SK-N-MC (cell line): Measurements from ENCODE around the gene FOXR2.

Source experiments
- DNase-seq: peaks from one replicate; pipeline ENCODE4 v3.0.0-alpha.2; 2011; ENCODE audit warnings: low read depth, low spot score
- H3K27ac ChIP-seq: fragments of 200-600 bp; sonication (generic); 2 replicates; pipeline ENCODE4 v1.5.1; 2016; ENCODE audit warnings: mixed run types
- H3K36me3 ChIP-seq: fragments of 200-600 bp; sonication (generic); 2 replicates; pipeline ENCODE4 v1.6.1; 2017; ENCODE audit warnings: antibody characterized with exemption, low read length, mixed read lengths; ENCODE audit not compliant: insufficient read depth
- H3K4me3 ChIP-seq: fragments of 200-600 bp; sonication (generic); 2 replicates; pipeline ENCODE4 v1.5.1; 2016
- H3K9ac ChIP-seq: fragments of 200-600 bp; sonication (generic); 2 replicates; pipeline ENCODE4 v1.8.0; 2017; ENCODE audit warnings: mixed run types, mixed read lengths; ENCODE audit not compliant: insufficient read length
- H3K9me3 ChIP-seq: fragments of 200-600 bp; sonication (generic); 2 replicates; pipeline ENCODE4 v1.6.1; 2017; ENCODE audit warnings: low read depth, mild to moderate bottlenecking, antibody characterized with exemption, low read length, moderate library complexity, mixed read lengths
- EZH2 ChIP-seq: fragments of 200-600 bp; sonication (generic); IDR thresholded peaks from one replicate; pipeline ENCODE4 v1.6.1; 2017; ENCODE audit warnings: antibody characterized with exemption
- FOXP2 ChIP-seq: optimal IDR thresholded peaks from 2 replicates; pipeline ENCODE3; 2011; ENCODE audit warnings: mild to moderate bottlenecking, moderate library complexity; ENCODE audit not compliant: insufficient read depth; ENCODE audit errors: extremely low read length, control extremely low read depth
- POLR2AphosphoS5 ChIP-seq: IDR thresholded peaks from 2 replicates; pipeline ENCODE4 v1.6.1; 2012; ENCODE audit warnings: mild to moderate bottlenecking, low read depth, low read length, borderline replicate concordance

Gene FOXR2

GRCh38 chrX:55638933-55639332 lies 15.7 kb downstream of the FOXR2 start:
- Histone ChIP-seq H3K9me3 (no peaks in the 10 kb centered on the region), H3K4me3 (no peak overlapping the region)
- TF ChIP-seq EZH2, result no peak

GRCh38 chrX:55640854-55641253 lies 17.7 kb downstream of the FOXR2 start:
- Histone ChIP-seq H3K9ac (no peak overlapping the region), H3K4me3 (no peak overlapping the region), H3K27ac (no peak overlapping the region), H3K9me3 (no peaks in the 10 kb centered on the region), H3K36me3 (no peaks in the 10 kb centered on the region)
- DNase-seq, result no peak
- TF ChIP-seq POLR2AphosphoS5, result no peak
- TF ChIP-seq FOXP2, result no peak
- TF ChIP-seq EZH2, result no peak

More at GRCh38 chrX:55638933-55639332, 15.7 kb downstream of the FOXR2 start:
- Histone ChIP-seq H3K9ac (no peak overlapping the region), H3K36me3 (no peaks in the 10 kb centered on the region), H3K27ac (no peak overlapping the region)
- no peak for DNase-seq

GRCh38 chrX:55648434-55648833 lies 25.2 kb downstream of the FOXR2 start:
- DNase-seq, result no peak
- H3K9ac ChIP-seq, result no peak overlapping the region
- TF ChIP-seq FOXP2 (no peak), EZH2 (no peak), POLR2AphosphoS5 (no peak)

GRCh38 chrX:55659931-55660330 lies 36.7 kb downstream of the FOXR2 start:
- TF ChIP-seq FOXP2, result no peak
- no peak for TF ChIP-seq POLR2AphosphoS5
- no peak for TF ChIP-seq EZH2
- Histone ChIP-seq H3K36me3 (no peaks in the 10 kb centered on the region), H3K9me3 (no peaks in the 10 kb centered on the region), H3K27ac (no peak overlapping the region), H3K9ac (no peak overlapping the region), H3K4me3 (no peak overlapping the region)
- DNase-seq, result no peak

More at GRCh38 chrX:55648434-55648833, 25.2 kb downstream of the FOXR2 start:
- Histone ChIP-seq H3K27ac (no peak overlapping the region), H3K36me3 (no peaks in the 10 kb centered on the region), H3K4me3 (no peak overlapping the region), H3K9me3 (no peaks in the 10 kb centered on the region)

GRCh38 chrX:55663584-55663983 lies 40.4 kb downstream of the FOXR2 start:
- no peak for DNase-seq
- H3K36me3 ChIP-seq, result no peaks in the 10 kb centered on the region
- TF ChIP-seq EZH2 (no peak), POLR2AphosphoS5 (no peak), FOXP2 (no peak)
- no peak overlapping the region for H3K27ac ChIP-seq
- no peak overlapping the region for H3K4me3 ChIP-seq
- no peak overlapping the region for H3K9ac ChIP-seq
- no peaks in the 10 kb centered on the region for H3K9me3 ChIP-seq

GRCh38 chrX:55668084-55668483 lies 44.9 kb downstream of the FOXR2 start:
- no peak for DNase-seq
- no peaks in the 10 kb centered on the region for H3K36me3 ChIP-seq
- TF ChIP-seq FOXP2 (no peak), POLR2AphosphoS5 (no peak), EZH2 (no peak)
- H3K4me3 ChIP-seq, result no peak overlapping the region
- H3K9ac ChIP-seq, result no peak overlapping the region
- no peak overlapping the region for H3K27ac ChIP-seq
- H3K9me3 ChIP-seq, result no peaks in the 10 kb centered on the region
